HUES64 (cell line): ENCODE results near the gene DEFB113. TPM values are rescaled to one million over a fixed set of nuclear protein-coding genes. Genes with fewer than 3 reads are reported as not detected.

Source experiments
- H3K27ac ChIP-seq: 2 replicates; pipeline ENCODE4 v1.7.0; 2013; ENCODE audit warnings: low read depth, low read length, inconsistent platforms
- H3K27me3 ChIP-seq: 2 replicates; pipeline ENCODE4 v1.6.1; 2013; ENCODE audit warnings: mild to moderate bottlenecking, low read length; ENCODE audit not compliant: insufficient read depth
- H3K36me3 ChIP-seq: 2 replicates; pipeline ENCODE4 v1.6.1; 2013; ENCODE audit warnings: mild to moderate bottlenecking, low read length; ENCODE audit not compliant: insufficient read depth
- H3K4me1 ChIP-seq: 2 replicates; pipeline ENCODE4 v1.6.1; 2013; ENCODE audit warnings: mild to moderate bottlenecking, low read length, moderate library complexity; ENCODE audit not compliant: insufficient read depth
- H3K4me3 ChIP-seq: 2 replicates; pipeline ENCODE4 v1.5.1; 2013; ENCODE audit warnings: mild to moderate bottlenecking, low read length, moderate library complexity
- H3K9ac ChIP-seq: 2 replicates; pipeline ENCODE4 v1.6.1; 2013; ENCODE audit warnings: mild to moderate bottlenecking, low read depth, low read length
- H3K9me3 ChIP-seq: 2 replicates; pipeline ENCODE4 v1.6.1; 2013; ENCODE audit warnings: low read depth, low read length; ENCODE audit not compliant: insufficient read depth
- WGBS: fragments of 150-250, 120-280 bp; methylation state at CpG from one replicate; pipeline ENCODE4 v1.1.7; 2013; ENCODE audit warnings: missing lambda C conversion rate; 5-methylcytosine and 5-hydroxymethylcytosine counted together
- polyA plus RNA-seq, 2 experiments: library from polyadenylated mRNA; stranded (reverse); fragments of 50-300 nt; gene quantifications; one replicate each; pipeline ENCODE4 v1.2.3, GENCODE V29; 2013

DEFB113 gene, protein sequence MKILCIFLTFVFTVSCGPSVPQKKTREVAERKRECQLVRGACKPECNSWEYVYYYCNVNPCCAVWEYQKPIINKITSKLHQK
- polyA plus RNA-seq (2013, experiment 1 of 2): not detected
- polyA plus RNA-seq (2013, experiment 2 of 2): not detected

DNA sequence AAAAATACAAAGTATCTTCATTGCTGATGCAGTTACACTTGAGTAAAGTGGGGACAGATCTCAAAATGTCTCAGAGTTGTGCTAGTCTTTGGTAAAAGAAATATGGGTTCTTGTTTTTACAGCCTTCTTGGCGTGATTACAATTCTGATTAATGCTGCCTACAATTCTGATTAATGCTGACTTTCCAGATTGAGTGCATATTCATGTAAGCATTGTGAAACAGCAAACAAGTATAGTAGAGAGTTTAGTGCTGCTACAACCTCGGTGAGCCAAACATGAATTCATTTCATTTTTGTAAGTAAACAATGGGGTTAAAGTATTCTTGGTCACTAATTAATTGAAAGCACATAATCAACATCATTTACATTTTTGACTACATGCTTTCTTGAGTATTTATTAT, at the start of gene DEFB113:
DEFB113 (minus strand) TSS at position 21 of the 400 bp plus-strand sequence; CDS start at position 21, 0 bp downstream.
- H3K9ac ChIP-seq: no peak within 1 kb of the TSS
- H3K36me3 ChIP-seq: no peaks in the 10 kb centered on the region
- H3K9me3 ChIP-seq: no peaks in the 10 kb centered on the region
- no peaks in the 10 kb centered on the region for H3K27me3 ChIP-seq
- no peak within 1 kb of the TSS for H3K4me3 ChIP-seq
- H3K27ac ChIP-seq: no peak within 1 kb of the TSS
- peaks cover 47% of the 10 kb centered on the region for H3K4me1 ChIP-seq
- WGBS: 85% methylated on average over 2 of the region's 2 CpGs

- no peak overlapping the region for H3K9ac ChIP-seq
- WGBS: 89% methylated on average over 3 of the region's 3 CpGs
- no peaks in the 10 kb centered on the region for H3K36me3 ChIP-seq
- no peaks in the 10 kb centered on the region for H3K27me3 ChIP-seq
- H3K27ac ChIP-seq: no peak overlapping the region
- H3K4me1 ChIP-seq: no peaks in the 10 kb centered on the region; the same call in 1 of the 2 replicates
- H3K4me3 ChIP-seq: no peak overlapping the region
- no peaks in the 10 kb centered on the region for H3K9me3 ChIP-seq
These were observed 38.4 kb upstream of the DEFB113 start for GRCh38 chr6:50007819-50008218.

DNA sequence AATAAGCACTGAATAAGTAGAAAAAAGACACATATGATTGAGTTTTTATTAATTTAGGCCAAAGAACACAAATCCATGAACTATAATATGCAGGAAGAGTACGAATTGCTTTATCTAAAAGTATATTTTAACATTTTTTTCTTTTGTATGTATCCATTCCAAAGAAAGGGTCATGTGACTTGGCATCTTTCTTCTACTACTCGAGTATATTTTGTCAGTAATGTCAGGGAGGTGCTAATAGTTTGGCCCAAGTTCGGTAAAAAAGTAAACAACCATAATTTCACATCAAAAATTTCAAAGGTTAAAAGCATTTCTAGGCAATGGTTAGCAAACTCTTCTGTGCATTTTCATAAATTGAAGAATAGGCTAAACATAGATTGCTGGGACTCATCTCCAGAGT, 33.7 kb upstream of the DEFB113 start:
- no peak overlapping the region for H3K9ac ChIP-seq
- no peaks in the 10 kb centered on the region for H3K36me3 ChIP-seq
- H3K27ac ChIP-seq: no peak overlapping the region
- no peaks in the 10 kb centered on the region; the same call in 1 of the 2 replicates for H3K4me1 ChIP-seq
- H3K4me3 ChIP-seq: no peak overlapping the region
- 92% methylated on average over 2 of the region's 3 CpGs for WGBS
- no peaks in the 10 kb centered on the region for H3K27me3 ChIP-seq
- no peaks in the 10 kb centered on the region for H3K9me3 ChIP-seq

GRCh38 chr6:49995278-49995677, 25.9 kb upstream of the DEFB113 start:
- Histone ChIP-seq H3K9ac (no peak overlapping the region), H3K4me3 (no peak overlapping the region), H3K27ac (no peak overlapping the region), H3K9me3 (no peaks in the 10 kb centered on the region), H3K36me3 (no peaks in the 10 kb centered on the region), H3K27me3 (no peaks in the 10 kb centered on the region), H3K4me1 (no peaks in the 10 kb centered on the region)

DNA sequence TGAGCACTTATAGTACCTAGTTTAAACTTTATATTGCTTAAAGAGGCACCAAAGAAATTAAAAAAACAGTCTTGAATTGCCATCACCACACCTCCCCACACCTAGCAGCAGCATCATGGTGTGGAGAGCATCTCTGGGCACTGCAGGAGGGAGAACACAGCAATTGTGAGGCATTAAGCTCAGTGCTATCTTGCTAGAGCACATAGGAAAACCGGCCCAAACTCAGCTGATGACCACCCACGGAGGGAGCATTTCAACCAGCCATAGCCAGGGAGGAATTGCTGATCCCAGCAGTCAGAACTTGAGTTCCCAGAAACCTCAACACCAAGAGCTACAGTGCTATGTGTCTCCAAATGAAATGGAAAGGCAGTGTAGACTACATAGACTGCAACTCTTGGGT, 19.5 kb upstream of the DEFB113 start:
- no peak overlapping the region for H3K9ac ChIP-seq
- no peaks in the 10 kb centered on the region for H3K36me3 ChIP-seq
- H3K27ac ChIP-seq: no peak overlapping the region
- H3K9me3 ChIP-seq: no peaks in the 10 kb centered on the region
- H3K27me3 ChIP-seq: no peaks in the 10 kb centered on the region
- no peak overlapping the region for H3K4me3 ChIP-seq
- H3K4me1 ChIP-seq: 0 out of 2 replicates have a peak, but pooled peaks cover 3% of the 10 kb centered on the region
- WGBS: 71% methylated on average over 2 of the region's 2 CpGs

GRCh38 chr6:49987749-49988148, 18.3 kb upstream of the DEFB113 start:
- Histone ChIP-seq H3K27ac (no peak overlapping the region), H3K36me3 (no peaks in the 10 kb centered on the region), H3K27me3 (no peaks in the 10 kb centered on the region), H3K4me1 (0 out of 2 replicates have a peak, but pooled peaks cover 3% of the 10 kb centered on the region), H3K9me3 (no peaks in the 10 kb centered on the region), H3K4me3 (no peak overlapping the region), H3K9ac (no peak overlapping the region)
- WGBS: 97% methylated on average over 2 of the region's 2 CpGs

DNA sequence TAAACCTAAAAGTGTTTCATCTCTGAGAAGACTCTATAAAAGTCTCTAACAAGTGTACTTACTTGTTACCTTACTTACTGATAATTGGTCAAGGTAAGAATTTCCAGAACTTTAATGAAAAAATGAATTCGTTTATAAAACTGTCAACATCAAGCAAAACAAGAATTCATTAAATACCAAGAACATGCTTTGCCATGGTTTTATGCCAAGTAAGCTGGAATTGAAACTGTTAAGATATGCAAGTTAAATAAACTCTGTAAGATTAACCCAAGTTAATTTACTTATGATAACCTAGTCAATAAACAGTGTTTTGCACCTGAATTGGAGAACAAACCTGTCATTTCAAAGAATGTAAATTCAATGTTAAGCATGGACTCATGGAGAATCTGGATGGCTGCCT, 17.1 kb upstream of the DEFB113 start:
- H3K9me3 ChIP-seq: 0 out of 2 replicates have a peak, but pooled peaks cover 2% of the 10 kb centered on the region
- 100% methylated on average over 1 of the region's 1 CpG for WGBS
- H3K36me3 ChIP-seq: no peaks in the 10 kb centered on the region
- H3K4me1 ChIP-seq: 0 out of 2 replicates have a peak, but pooled peaks cover 3% of the 10 kb centered on the region
- no peak overlapping the region for H3K9ac ChIP-seq
- H3K27me3 ChIP-seq: no peaks in the 10 kb centered on the region
- no peak overlapping the region for H3K27ac ChIP-seq
- H3K4me3 ChIP-seq: no peak overlapping the region

DNA sequence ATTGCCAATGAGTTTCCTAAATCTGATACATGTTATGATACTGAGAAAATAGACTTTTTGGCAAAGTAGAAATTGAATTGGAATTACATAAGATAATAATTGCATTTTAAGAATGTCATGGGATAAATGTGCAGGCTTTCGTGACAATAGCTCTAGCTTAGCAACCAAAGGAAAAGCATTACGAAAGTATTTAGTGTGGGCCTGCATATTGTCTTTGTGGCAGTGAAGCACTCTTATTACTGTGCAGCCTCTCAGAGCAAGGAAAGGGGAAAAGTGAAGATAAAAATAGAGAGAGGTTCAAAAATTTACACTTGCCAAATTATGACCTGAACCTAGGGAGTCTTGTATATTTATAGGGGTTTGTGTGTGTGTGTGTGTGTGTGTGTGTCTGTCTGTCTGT, 12.6 kb upstream of the DEFB113 start:
- no peaks in the 10 kb centered on the region for H3K27me3 ChIP-seq
- H3K4me3 ChIP-seq: no peak overlapping the region
- no peak overlapping the region for H3K9ac ChIP-seq
- H3K4me1 ChIP-seq: 0 out of 2 replicates have a peak, but pooled peaks cover 3% of the 10 kb centered on the region
- no peaks in the 10 kb centered on the region for H3K36me3 ChIP-seq
- 0 out of 2 replicates have a peak, but pooled peaks cover 2% of the 10 kb centered on the region for H3K9me3 ChIP-seq
- no peak overlapping the region for H3K27ac ChIP-seq
- 97% methylated on average over 2 of the region's 2 CpGs for WGBS

- no peaks in the 10 kb centered on the region for H3K4me1 ChIP-seq
- H3K9ac ChIP-seq: no peak overlapping the region
- H3K4me3 ChIP-seq: no peak overlapping the region
- H3K36me3 ChIP-seq: no peaks in the 10 kb centered on the region
- 0 out of 2 replicates have a peak, but pooled peaks cover 2% of the 10 kb centered on the region for H3K9me3 ChIP-seq
- H3K27me3 ChIP-seq: no peaks in the 10 kb centered on the region
- 90% methylated on average over 1 of the region's 1 CpG for WGBS
- no peak overlapping the region for H3K27ac ChIP-seq
These were observed 11.5 kb upstream of the DEFB113 start for GRCh38 chr6:49980898-49981297.

GRCh38 chr6:49979584-49979983, 10.2 kb upstream of the DEFB113 start:
- Histone ChIP-seq H3K9me3 (0 out of 2 replicates have a peak, but pooled peaks cover 2% of the 10 kb centered on the region), H3K27ac (no peak overlapping the region), H3K9ac (no peak overlapping the region), H3K36me3 (no peaks in the 10 kb centered on the region), H3K27me3 (no peaks in the 10 kb centered on the region), H3K4me3 (no peak overlapping the region), H3K4me1 (no peaks in the 10 kb centered on the region)
- 88% methylated on average over 4 of the region's 4 CpGs for WGBS

- Histone ChIP-seq H3K27ac (no peak overlapping the region), H3K36me3 (no peaks in the 10 kb centered on the region), H3K27me3 (no peaks in the 10 kb centered on the region), H3K4me1 (no peaks in the 10 kb centered on the region), H3K9me3 (0 out of 2 replicates have a peak, but pooled peaks cover 2% of the 10 kb centered on the region), H3K4me3 (no peak overlapping the region), H3K9ac (no peak overlapping the region)
- WGBS: 91% methylated on average over 2 of the region's 3 CpGs
These were observed 9.2 kb upstream of the DEFB113 start for GRCh38 chr6:49978332-49979226.
